Liver (tissue), 9 donors: ENCODE results near the gene WEE1. TPM values are rescaled to one million over a fixed set of nuclear protein-coding genes. Genes with fewer than 3 reads are reported as not detected.

Experiments used
- DNase-seq: peaks from one replicate; pipeline ENCODE4 v3.0.0-alpha.2; 2017; ENCODE audit warnings: low spot score
- H3K27ac ChIP-seq, 2 donors: one replicate each; pipeline ENCODE4 v1.7.0; 2013; ENCODE audit warnings: inconsistent platforms in 2 of 2, low read length in 2 of 2, control low read depth in 1 of 2, low read depth in 1 of 2, mild to moderate bottlenecking in 1 of 2
- H3K27me3 ChIP-seq, 4 donors: one replicate each; pipeline versions ENCODE4 v1.6.1 to v1.7.0; 2013; ENCODE audit warnings: low read length in 3 of 4, inconsistent platforms in 1 of 4, mild to moderate bottlenecking in 1 of 4, moderate library complexity in 1 of 4; ENCODE audit not compliant: control insufficient read depth in 4 of 4, insufficient read depth in 4 of 4
- H3K36me3 ChIP-seq, 4 donors: one replicate each; pipeline versions ENCODE4 v1.6.1 to v1.7.0; 2013; ENCODE audit warnings: low read length in 3 of 4, mild to moderate bottlenecking in 3 of 4, low read depth in 1 of 4, moderate library complexity in 1 of 4; ENCODE audit not compliant: control insufficient read depth in 4 of 4, insufficient read depth in 3 of 4
- H3K4me1 ChIP-seq, 4 donors: one replicate each; pipeline versions ENCODE4 v1.6.1 to v1.7.0; 2013; ENCODE audit warnings: low read length in 3 of 4, mild to moderate bottlenecking in 3 of 4, moderate library complexity in 1 of 4; ENCODE audit not compliant: control insufficient read depth in 4 of 4, insufficient read depth in 4 of 4
- H3K4me3 ChIP-seq, 3 donors: one replicate each; pipeline versions ENCODE4 v1.6.1 to v1.7.0; 2013; ENCODE audit warnings: low read length in 3 of 3, control low read depth in 1 of 3, low read depth in 1 of 3, mild to moderate bottlenecking in 1 of 3
- H3K9ac ChIP-seq, 2 donors: one replicate each; pipeline ENCODE4 v1.7.0; 2013; ENCODE audit warnings: low read length in 2 of 2, mild to moderate bottlenecking in 2 of 2, moderate library complexity in 2 of 2, control low read depth in 1 of 2, low read depth in 1 of 2
- H3K9me3 ChIP-seq, 4 donors: one replicate each; pipeline versions ENCODE4 v1.6.1 to v1.7.0; 2013; ENCODE audit warnings: low read length in 3 of 4; ENCODE audit not compliant: control insufficient read depth in 4 of 4
- ATF3 ChIP-seq: IDR thresholded peaks from 2 replicates; pipeline ENCODE4 v1.6.1; 2016; ENCODE audit warnings: antibody characterized with exemption
- CTCF ChIP-seq: fragments of 150-350 bp; IDR thresholded peaks from 2 replicates; pipeline ENCODE4 v1.5.1; 2017; ENCODE audit warnings: improper control_type of control experiment, low read depth, low read length; ENCODE audit not compliant: missing input control
- EGR1 ChIP-seq, 2 donors: IDR thresholded peaks; 2 replicates each; pipeline ENCODE4 v1.6.1; 2016 to 2018; ENCODE audit warnings: antibody characterized with exemption in 2 of 2, low read depth in 2 of 2
- GABPA ChIP-seq, 2 donors: IDR thresholded peaks in 1 of 2; conservative IDR thresholded peaks in 1 of 2; 2 replicates each; pipeline ENCODE4 v1.6.1; 2016; ENCODE audit warnings: antibody characterized with exemption in 2 of 2, mild to moderate bottlenecking in 1 of 2, moderate library complexity in 1 of 2
- HNF4A ChIP-seq, 2 donors: conservative IDR thresholded peaks; 2 replicates each; pipeline ENCODE4 v1.6.1; 2016; ENCODE audit warnings: antibody characterized with exemption in 2 of 2, mild to moderate bottlenecking in 2 of 2
- HNF4G ChIP-seq: IDR thresholded peaks from 2 replicates; pipeline ENCODE4 v1.6.1; 2016; ENCODE audit warnings: antibody characterized with exemption
- JUND ChIP-seq, 2 donors: IDR thresholded peaks; 2 replicates each; pipeline ENCODE4 v1.6.1; 2016; ENCODE audit warnings: antibody characterized with exemption in 2 of 2
- NR2F2 ChIP-seq: IDR thresholded peaks from 2 replicates; pipeline ENCODE4 v1.6.1; 2016; ENCODE audit warnings: antibody characterized with exemption
- RAD21 ChIP-seq, 2 donors: IDR thresholded peaks; 2 replicates each; pipeline ENCODE4 v1.6.1; 2016; ENCODE audit warnings: antibody characterized with exemption in 2 of 2, mild to moderate bottlenecking in 2 of 2
- REST ChIP-seq: IDR thresholded peaks from 2 replicates; pipeline ENCODE4 v1.6.1; 2016; ENCODE audit warnings: antibody characterized with exemption, mild to moderate bottlenecking
- RXRA ChIP-seq, 2 donors: IDR thresholded peaks; 2 replicates each; pipeline ENCODE4 v1.6.1; 2017 to 2018; ENCODE audit warnings: antibody characterized with exemption in 2 of 2, mild to moderate bottlenecking in 1 of 2
- SP1 ChIP-seq: IDR thresholded peaks from 2 replicates; pipeline ENCODE4 v1.6.1; 2018; ENCODE audit warnings: antibody characterized with exemption, mild to moderate bottlenecking
- TAF1 ChIP-seq: conservative IDR thresholded peaks from 2 replicates; pipeline ENCODE4 v1.6.1; 2016; ENCODE audit warnings: antibody characterized with exemption, mild to moderate bottlenecking
- YY1 ChIP-seq: IDR thresholded peaks from 2 replicates; pipeline ENCODE4 v1.6.1; 2016; ENCODE audit warnings: antibody characterized with exemption, mild to moderate bottlenecking
- WGBS: extraction: QIAGEN DNeasy Blood & Tissue Kit; methylation state at CpG from one replicate; pipeline ENCODE4 v1.1.7; 2013; 5-methylcytosine and 5-hydroxymethylcytosine counted together
- polyA plus RNA-seq, 2 donors: library from polyadenylated mRNA; stranded (reverse) in 1 of 2; unstranded in 1 of 2; fragments of 200-250 nt in 1 of 2; fragments of >200 nt in 1 of 2; fragmentation: Nextera tagmentation in 1 of 2; extraction: Ambion mirVana in 1 of 2; gene quantifications; one replicate each; pipeline versions ENCODE4 v1.2.1 to v1.2.3, GENCODE V29; 2013 to 2015
- total RNA-seq, 2 donors: library from RNA; depleted of rRNA; stranded (reverse); fragments of >200 nt; gene quantifications; one replicate each; pipeline ENCODE4 v1.2.3, GENCODE V29; 2014
- donor health status: healthy.
- donor health status: healthy.
- donor health status: healthy.
- donor health status: healthy.
- donor health status: healthy.

Gene WEE1
- total and polyA plus RNA-seq, 4 donors: 3.5 to 39.6 (median 7.1) TPM

- H3K4me1 ChIP-seq: peaks cover 0 to 1% (median 0%) of the 10 kb centered on the region in 4 donors
- H3K9me3 ChIP-seq: no peaks in the 10 kb centered on the region
- no peak overlapping the region for H3K4me3 ChIP-seq
- no peak overlapping the region for H3K27ac ChIP-seq
- H3K27me3 ChIP-seq: no peaks in the 10 kb centered on the region
- TF ChIP-seq CTCF (no peak), GABPA (IDR thresholded peaks at IDR 0.05 in 1 of 2, conservative IDR thresholded peaks at IDR 0.05 in 1 of 2) (no peak), ATF3 (no peak), REST (no peak), HNF4A (conservative IDR thresholded peaks at IDR 0.05) (no peak), SP1 (no peak), RXRA (IDR thresholded peaks at IDR 0.05) (no peak), EGR1 (IDR thresholded peaks at IDR 0.05; ENCODE audit: low read depth in 2 of 2) (no peak), JUND (IDR thresholded peaks at IDR 0.05) (no peak), YY1 (no peak)
- H3K9ac ChIP-seq: no peak overlapping the region
- no peak for DNase-seq
- no peaks in the 10 kb centered on the region for H3K36me3 ChIP-seq
These were observed 51.0 kb downstream of the WEE1 start for GRCh38 chr11:9624448-9624847.

- DNase-seq: no peak
- H3K4me1 ChIP-seq: peaks cover 0 to 1% (median 0%) of the 10 kb centered on the region in 4 donors
- H3K9me3 ChIP-seq: no peaks in the 10 kb centered on the region
- no peak for TF ChIP-seq HNF4G
- WGBS: 84% methylated on average over 6 of the region's 6 CpGs
- H3K27ac ChIP-seq: no peak overlapping the region
- no peaks in the 10 kb centered on the region for H3K36me3 ChIP-seq
- no peak overlapping the region for H3K4me3 ChIP-seq
- H3K27me3 ChIP-seq: no peaks in the 10 kb centered on the region
- H3K9ac ChIP-seq: no peak overlapping the region
These were observed 51.7 kb downstream of the WEE1 start for GRCh38 chr11:9625162-9625561.

- no peak overlapping the region for H3K27ac ChIP-seq
- no peaks in the 10 kb centered on the region for H3K36me3 ChIP-seq
- H3K4me3 ChIP-seq: no peak overlapping the region
- no peak overlapping the region for H3K9ac ChIP-seq
- WGBS: 75% methylated on average over 3 of the region's 3 CpGs
- no peak for DNase-seq
- TF ChIP-seq REST (no peak), SP1 (no peak), RAD21 (IDR thresholded peaks at IDR 0.05) (no peak), GABPA (IDR thresholded peaks at IDR 0.05 in 1 of 2, conservative IDR thresholded peaks at IDR 0.05 in 1 of 2) (no peak), EGR1 (IDR thresholded peaks at IDR 0.05; ENCODE audit: low read depth in 2 of 2) (no peak), NR2F2 (no peak), TAF1 (no peak)
- no peaks in the 10 kb centered on the region for H3K9me3 ChIP-seq
- H3K4me1 ChIP-seq: peaks cover 0 to 1% (median 0%) of the 10 kb centered on the region in 4 donors
- H3K27me3 ChIP-seq: no peaks in the 10 kb centered on the region
These were observed 52.3 kb downstream of the WEE1 start for GRCh38 chr11:9625728-9626127.
